Measurements from ENCODE around the gene HLA-F. TPM values are rescaled to one million over a fixed set of nuclear protein-coding genes. Genes with fewer than 3 reads are reported as not detected.

HLA-F gene
- total and polyA plus RNA-seq, 5 donors from 2014 or later: 302 to 1,143 (median 457) TPM

GRCh38 chr6:29776684-29777083 is 53.5 kb downstream of the HLA-F start:
- H3K27me3 ChIP-seq (ENCODE audit: control insufficient read depth, insufficient read depth, low read length): peaks cover 17% of the 10 kb centered on the region
- DNase-seq: no peak
- no peaks in the 10 kb centered on the region for H3K9me3 ChIP-seq (ENCODE audit: control insufficient read depth in 2 of 2, low read length in 2 of 2)
- H3K4me1 ChIP-seq (ENCODE audit: control insufficient read depth, insufficient read depth, low read length, poor library complexity, severe bottlenecking): no peaks in the 10 kb centered on the region
- no peak for ATAC-seq (ENCODE audit: low read depth in 2 of 2)
- no peak overlapping the region for H3K4me3 ChIP-seq (ENCODE audit: low read depth, low read length)
- Mint-ChIP-seq H3K36me3 (peaks cover 3% of the 10 kb centered on the region), H3K4me3 (no peak overlapping the region), H3K9me3 (peaks cover 0 to 7% (median 0%) of the 10 kb centered on the region in 7 donors), H3K27me3 (peaks cover 61% of the 10 kb centered on the region), H3K4me1 (peaks cover 0 to 9% (median 0%) of the 10 kb centered on the region in 4 donors), H3K27ac (no peak overlapping the region)
- H3K27ac ChIP-seq (ENCODE audit: insufficient read depth, low read length, poor library complexity, severe bottlenecking): no peak overlapping the region
- H3K36me3 ChIP-seq (ENCODE audit: control insufficient read depth, insufficient read depth, low read length): no peaks in the 10 kb centered on the region

Other genes with a start within 250 kb of the HLA-F start
- not detected for gene MAS1L, start 235.5 kb upstream of the HLA-F start, total RNA-seq
- gene MAS1L, start 235.5 kb upstream of the HLA-F start, polyA plus RNA-seq: not detected
- gene UBD, start 163.7 kb upstream of the HLA-F start, total RNA-seq: not detected
- gene UBD, start 163.7 kb upstream of the HLA-F start, polyA plus RNA-seq: not detected
- not detected for gene OR2H2, start 138.3 kb upstream of the HLA-F start, total RNA-seq
- not detected for gene OR2H2, start 138.3 kb upstream of the HLA-F start, polyA plus RNA-seq
- 56.3 TPM for gene GABBR1, start 90.3 kb upstream of the HLA-F start, total RNA-seq
- gene GABBR1, start 90.3 kb upstream of the HLA-F start, polyA plus RNA-seq: 1 to 10 TPM in 3 of 4 donors, under 1 TPM in 1; 0.60 to 1.8 (median 1.5) TPM
- gene MOG, start 66.3 kb upstream of the HLA-F start, total RNA-seq: not detected
- not detected for gene MOG, start 66.3 kb upstream of the HLA-F start, polyA plus RNA-seq
- gene ZFP57, start 42.3 kb upstream of the HLA-F start, total RNA-seq: 2.4 TPM
- 1 to 10 TPM in 2 of 4 donors, not detected in 2; 1.0 to 4.8 TPM for gene ZFP57, start 42.3 kb upstream of the HLA-F start, polyA plus RNA-seq
- gene HLA-G, start 104.4 kb downstream of the HLA-F start, total RNA-seq: 0.49 TPM
- gene HLA-G, start 104.4 kb downstream of the HLA-F start, polyA plus RNA-seq: 1 to 10 TPM in 3 of 4 donors, under 1 TPM in 1; 0.39 to 3.2 (median 1.3) TPM
- gene HLA-A, start 219.1 kb downstream of the HLA-F start, total RNA-seq: 2,388 TPM
- 1,000 to 10,000 TPM; 3,137 to 5,572 (median 4,009) TPM for gene HLA-A, start 219.1 kb downstream of the HLA-F start, polyA plus RNA-seq